Measurements from ENCODE around the gene LTBR.
"Not testable (repeated sequence)": the region's sequence is repeated elsewhere in the genome, so short reads cannot be mapped to it uniquely, and the experiment has no call there.

LTBR gene

DNA sequence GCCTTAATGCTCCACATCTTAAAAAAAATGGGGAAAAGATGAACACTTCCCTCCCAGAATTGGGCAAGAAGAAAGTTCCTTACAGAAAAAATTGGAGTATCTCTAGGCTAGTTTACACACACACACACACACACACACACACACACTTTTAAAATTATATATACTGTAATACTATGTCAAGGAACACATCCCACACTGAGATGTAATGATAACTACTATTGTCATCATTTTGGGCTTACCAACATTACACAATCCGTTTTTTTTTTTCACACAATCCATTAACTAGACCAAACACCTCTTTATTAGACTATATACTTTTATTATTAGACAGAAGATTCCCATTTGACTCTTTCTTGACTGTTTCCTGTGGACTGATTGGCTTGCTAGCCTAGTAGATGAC lies 2.5 kb downstream of the LTBR start:
- no peak for DNase-seq

DNA sequence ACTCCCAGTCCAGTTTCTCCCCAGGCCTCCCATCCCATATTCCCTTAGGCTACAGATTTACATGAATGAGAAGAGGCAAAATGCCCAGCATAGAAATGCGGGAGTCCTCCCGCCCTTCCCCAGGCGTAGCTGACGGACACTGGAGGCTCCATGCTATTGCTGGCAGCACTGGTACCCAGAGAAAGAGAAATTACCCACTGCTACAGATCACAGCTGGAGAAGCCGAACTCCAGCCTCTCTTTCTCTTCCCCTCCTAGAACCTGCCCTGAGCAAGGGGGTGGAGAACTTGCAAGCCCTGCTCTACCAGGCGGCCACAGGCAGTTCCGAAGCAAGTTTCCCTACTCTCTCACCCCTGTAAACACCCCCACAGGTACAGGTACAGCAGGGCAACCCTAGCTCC lies 3.6 kb downstream of the LTBR start:
- DNase-seq, result no peak

DNA sequence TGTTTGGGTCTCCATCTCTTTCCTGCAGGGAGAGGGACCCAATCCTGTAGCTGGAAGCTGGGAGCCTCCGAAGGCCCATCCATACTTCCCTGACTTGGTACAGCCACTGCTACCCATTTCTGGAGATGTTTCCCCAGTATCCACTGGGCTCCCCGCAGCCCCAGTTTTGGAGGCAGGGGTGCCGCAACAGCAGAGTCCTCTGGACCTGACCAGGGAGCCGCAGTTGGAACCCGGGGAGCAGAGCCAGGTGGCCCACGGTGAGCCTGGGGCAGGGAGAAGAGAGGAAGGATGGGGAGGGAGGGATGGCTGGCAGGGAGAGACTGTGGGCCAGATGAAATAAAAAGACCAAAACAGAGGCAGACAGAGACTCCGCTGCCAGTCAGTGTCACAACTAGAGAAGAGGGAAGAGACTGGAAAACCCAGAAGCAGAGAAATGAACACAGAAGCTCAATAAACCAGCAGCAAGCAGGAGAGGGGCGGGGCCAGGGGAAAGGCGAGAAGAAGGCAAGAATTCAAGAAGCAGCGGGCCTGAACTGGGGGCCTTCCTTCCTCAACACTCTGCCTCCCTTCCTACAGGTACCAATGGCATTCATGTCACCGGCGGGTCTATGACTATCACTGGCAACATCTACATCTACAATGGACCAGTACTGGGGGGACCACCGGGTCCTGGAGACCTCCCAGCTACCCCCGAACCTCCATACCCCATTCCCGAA lies 6.3 kb downstream of the LTBR start:
- no peak for DNase-seq

DNA sequence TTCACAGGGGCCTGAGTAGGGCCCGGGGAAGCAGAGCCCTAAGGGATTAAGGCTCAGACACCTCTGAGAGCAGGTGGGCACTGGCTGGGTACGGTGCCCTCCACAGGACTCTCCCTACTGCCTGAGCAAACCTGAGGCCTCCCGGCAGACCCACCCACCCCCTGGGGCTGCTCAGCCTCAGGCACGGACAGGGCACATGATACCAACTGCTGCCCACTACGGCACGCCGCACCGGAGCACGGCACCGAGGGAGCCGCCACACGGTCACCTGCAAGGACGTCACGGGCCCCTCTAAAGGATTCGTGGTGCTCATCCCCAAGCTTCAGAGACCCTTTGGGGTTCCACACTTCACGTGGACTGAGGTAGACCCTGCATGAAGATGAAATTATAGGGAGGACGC lies 7.1 kb downstream of the LTBR start:
- DNase-seq, result no peak

DNA sequence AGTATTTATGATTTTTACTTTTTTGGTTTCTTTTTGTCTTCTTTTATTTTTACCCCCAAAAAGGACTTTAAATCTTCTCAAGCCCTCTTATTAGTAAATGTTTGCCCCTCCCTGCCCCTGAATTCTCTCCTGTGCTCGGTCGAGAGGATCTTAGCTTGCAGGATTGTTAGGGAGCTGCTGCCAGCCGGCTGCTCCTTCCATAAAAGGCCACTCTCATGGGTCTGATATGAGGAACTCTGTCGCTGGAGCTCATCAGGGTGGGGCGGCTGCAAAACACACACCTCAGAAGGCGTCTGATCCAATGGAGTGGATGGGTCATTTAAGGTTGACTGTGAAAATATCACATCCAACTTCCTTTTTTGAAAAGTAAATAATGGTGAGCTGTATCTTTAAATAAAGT lies 8.5 kb downstream of the LTBR start:
- DNase-seq, result no peak

DNA sequence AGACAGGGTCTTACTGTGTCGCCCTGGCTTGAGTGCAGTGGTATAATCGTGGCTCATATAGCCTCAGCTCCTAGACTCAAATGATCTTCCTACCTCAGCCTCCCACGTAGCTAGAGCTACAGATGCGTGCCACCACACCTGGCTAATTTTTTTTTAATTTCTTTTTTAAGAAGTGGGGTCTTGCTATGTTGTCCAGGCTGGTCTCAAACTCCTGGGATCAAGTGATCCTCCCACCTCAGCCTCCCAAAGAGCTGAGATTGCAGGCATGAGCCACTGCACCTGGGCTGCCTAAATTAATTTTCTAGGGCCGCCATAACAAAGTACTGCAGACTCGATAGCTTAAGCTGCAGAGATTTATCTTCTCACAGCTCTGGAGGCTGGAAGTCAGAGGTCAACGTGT lies 9.1 kb downstream of the LTBR start:
- no peak for DNase-seq

DNA sequence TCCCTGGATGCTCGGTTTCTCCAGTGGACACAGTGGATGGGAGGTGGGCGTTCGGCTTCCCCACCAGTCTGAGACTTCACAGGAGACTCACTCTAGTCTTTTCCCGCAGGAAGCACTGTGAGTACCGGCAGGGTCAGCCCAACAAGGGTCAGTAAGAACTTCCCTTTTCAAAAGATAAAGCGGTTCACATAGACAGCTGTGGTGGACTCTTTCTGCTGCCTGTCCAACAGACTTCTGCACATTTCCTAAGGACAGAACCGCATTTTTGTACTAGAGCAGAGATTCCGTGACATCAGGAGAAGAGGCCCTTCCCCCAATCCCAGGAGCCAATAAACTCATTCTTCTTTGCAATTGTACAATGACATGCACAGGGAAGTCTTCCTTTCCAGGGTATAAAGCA lies 10.4 kb downstream of the LTBR start:
- no peak for DNase-seq

DNA sequence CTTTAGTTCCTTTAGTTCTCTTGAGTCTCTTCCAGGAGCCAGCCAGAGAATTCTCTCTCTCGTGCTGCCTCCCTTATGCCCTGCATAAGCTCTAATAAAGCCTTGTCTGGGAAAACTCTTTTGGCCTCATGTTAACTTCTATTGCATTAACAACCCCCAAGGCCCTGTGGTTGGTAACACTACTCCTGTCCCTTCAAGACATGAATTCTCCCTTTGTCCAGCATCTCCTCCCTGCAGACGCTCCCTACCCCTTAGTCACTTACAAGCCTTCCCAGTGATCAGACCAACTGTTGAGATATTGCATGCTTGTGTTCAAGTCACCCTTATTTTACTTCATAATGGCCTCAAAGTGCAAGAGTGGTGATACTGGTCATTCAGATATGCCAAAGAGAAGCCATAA lies 12.1 kb downstream of the LTBR start:
- DNase-seq, result no peak

DNA sequence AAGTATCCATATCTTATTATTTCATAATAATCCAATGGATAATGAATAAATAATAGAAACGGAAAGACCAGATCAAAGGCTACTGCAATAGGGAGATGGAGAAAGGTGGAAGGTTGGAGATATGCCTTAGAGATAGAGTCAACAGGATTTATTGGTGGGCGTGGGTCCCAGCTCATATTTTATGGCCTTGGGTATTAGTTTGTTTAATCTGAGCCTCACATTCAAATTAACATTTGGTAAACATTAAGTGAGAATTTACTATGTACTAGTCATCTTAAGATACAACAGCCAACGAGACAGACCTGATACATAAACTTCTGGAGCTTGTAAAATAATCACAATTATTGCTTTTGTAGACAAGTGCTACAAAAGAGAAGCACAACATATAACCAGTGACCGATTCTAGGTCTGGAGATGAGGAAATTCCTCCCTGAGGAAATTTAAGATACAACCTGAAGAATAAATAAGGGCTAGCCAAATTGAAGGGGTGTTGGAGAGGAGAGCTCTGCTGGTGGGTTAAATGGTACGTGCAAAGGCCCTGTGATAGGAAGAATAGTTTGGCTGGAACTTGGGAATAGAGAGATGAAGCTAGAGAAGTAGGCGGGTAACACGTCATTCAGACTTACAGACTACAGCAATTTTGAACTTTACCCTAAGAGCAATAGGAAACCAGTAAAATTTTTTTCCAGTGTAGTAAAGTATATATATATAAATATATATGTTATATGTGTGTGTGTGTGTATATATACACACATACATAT lies 16.1 kb downstream of the LTBR start:
- no peak for DNase-seq

DNA sequence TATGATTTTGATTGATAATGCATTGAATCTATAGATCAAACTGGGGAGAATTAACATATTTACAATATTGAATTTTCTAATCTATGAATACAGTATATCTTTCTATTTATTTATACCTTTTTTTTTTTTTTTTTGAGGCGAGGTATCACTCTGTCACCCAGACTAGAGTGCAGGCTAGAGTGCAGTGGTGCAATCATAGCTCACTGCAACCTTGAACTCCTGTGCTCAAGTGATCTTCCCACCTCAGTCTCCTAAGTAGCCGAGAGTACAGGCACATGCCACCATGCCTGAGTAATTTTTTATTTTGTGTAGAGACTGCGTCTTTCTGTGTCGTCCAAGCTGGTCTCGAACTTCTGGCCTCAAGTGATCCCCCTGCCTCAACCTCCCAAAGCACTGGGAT lies 20.4 kb downstream of the LTBR start:
- DNase-seq, result no peak

DNA sequence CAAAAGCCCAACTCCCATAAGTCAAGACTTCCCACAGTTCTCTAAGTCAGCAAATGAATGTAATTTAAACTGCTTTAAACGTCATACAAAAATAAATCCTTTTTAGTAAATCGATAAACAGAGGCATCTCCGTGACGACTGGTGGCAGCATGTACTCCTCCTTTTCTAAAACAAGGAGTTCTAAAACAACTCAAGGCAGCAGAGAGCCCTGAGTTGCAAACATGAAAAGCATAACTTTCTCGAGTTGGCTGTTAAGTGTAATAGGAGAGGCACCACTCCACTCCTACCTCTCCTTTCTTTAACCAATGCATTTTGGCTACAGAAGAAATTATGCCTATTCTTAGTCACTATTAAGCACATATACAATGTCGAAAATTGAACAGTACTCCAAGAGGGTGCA lies 22.0 kb downstream of the LTBR start:
- no peak for DNase-seq

DNA sequence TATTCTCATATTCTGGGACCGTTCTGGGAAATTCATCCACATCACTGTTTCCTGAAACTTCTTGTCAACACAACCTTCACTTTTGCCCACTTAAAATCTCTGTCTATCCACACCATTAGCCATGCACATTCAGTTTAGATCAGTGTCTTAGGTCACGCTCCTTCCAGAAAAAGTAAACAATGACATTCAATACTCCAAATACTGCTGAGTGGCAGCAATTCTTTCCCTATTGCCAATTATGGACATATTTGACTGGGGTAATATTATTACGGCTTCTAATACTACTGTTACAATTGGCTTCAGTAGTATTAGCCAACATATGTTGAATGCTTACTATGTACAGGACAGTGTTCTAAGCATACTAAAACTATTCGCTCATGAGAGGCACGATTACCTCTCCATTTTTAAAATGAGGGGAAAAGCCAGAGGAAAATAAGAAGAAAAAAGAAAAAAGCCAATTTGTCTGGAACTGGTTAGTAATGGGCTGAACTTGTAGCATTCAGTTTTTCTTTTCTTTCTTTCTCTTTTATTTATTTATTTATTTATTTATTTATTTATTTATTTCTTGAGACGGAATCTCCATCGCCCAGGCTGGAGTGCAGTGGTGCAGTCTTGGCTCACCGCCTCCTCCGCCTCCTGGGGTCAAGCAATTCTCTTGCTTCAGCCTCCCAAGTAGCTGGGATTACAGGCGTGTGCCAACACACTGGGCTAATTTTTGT lies 23.4 kb downstream of the LTBR start:
- no peak for DNase-seq

DNA sequence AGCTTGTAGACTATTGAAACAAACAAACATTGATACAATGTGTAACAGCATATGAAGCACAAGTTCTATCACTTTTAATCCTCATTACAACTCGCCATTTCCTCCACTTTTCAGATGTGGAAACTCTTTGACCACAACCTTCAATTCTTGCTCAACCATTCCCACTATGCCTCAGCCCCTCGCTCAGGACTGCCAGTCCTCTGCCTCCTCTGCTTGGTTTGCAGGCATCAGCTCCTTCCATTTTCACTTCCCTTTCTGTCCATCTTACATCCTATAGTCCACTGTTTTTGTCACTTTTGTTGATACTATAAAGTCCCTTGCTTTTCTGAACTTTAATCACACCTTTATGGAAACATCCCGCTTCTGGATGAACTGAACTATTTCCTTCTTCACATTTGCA lies 32.6 kb downstream of the LTBR start:
- DNase-seq, result no peak

DNA sequence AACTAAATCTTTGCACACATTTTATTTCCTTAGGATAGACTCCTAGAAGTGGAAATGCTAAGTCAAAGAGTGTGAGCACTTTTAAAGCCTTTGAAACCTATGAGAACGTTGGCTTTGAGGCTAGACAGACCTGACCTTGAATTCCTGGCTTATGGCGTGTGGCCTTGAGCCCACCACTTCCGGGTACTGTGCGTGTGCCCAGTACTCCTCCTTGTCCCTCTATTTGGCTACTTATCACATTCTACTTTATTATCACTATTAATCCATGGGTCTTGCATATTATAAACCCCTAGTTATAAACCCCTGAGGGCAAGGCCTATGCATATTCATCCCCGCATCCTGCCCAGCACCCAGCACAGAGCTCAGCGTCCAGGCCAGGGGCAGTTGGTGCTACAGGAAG lies 34.8 kb downstream of the LTBR start:
- DNase-seq, result no peak

DNA sequence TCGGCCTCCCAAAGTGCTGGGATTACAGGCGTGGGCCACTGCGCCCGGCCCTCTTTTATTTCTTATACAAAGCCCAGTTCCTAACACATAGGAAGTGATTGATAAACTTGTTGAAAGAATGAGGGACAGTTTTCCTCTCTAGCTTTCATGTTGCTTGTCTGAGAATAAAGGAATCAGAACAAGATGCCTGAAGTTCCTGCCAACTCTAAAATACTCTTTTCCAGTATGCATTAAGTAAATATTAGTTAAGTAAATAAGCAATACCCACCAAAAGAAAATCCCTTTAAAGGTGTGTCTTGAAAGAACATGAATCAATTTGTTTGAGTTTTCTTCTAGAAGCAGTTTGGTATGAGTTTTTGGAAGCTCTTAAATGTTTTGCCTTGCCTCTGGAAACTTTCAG lies 36.4 kb downstream of the LTBR start:
- DNase-seq, result no peak

DNA sequence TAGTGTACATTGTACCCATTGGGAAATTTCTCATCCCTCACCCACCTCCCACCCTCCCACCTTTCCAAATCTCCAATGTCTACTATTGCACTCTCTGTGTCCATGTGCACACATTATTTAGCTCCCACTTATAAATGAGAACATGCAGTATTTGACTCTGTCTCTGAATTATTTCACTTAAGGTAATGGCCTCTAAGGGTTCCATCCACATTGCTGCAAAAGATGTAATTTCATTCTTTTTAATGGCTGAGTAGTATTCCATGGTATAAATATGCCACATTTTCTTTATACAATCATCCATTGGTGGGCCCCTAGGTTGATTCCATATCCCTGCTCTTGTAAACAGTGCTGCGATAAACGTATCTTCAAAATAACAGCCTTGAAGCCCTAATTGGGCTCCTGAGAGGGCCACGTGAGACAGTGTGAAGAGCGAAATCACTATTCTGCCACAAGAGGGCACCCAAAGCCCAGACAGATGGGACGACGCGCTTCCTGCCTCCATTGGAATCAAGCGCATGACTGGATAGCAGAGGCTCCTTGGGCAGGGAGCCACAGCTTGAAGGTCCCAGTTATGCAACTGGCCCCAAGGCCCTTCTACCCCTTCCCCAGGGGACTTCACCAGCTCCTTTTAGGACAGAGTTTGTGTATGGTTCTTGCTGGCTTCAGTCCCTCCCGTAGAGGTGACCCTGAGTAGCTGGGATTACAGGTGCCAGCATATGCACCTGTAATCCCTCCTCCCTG lies 39.5 kb downstream of the LTBR start:
- DNase-seq, result peak; percentile 95

DNA sequence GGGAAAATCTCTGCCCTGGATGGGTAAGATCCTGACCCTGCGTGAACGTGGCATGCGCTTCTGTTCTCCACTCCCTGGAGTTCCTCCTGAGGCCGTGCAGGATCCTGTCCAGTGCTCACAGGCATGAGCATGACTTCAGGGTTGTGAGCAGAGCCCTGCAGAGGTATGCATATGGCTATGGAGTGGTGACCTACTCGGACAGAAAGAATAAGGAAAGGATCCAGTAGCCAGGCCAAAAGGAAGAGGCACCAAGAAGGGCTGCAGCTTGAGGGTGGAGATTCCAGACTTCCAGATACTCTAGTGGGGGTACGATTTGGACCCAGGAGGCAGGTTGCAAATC lies 40.0 kb downstream of the LTBR start:
- no peak for DNase-seq

DNA sequence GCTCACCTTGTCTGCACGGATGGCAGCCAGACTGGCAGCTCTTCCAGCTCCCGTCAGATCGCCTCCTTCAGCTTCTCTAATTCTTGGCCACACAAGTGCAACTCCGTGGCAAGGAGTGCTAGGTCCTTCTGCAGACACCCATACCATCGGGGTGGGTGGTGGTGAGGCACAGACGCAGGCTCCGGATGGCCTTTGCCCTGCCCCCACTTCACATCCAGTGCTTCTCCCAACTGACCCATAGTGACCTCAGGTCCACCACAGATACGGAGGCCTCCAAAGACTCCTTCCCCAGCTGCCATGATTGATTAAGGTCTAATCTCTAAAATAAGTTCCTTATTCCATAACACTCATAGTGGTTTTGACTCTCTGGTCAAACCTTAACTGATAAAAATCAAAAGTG lies 40.9 kb downstream of the LTBR start:
- DNase-seq, result no peak

DNA sequence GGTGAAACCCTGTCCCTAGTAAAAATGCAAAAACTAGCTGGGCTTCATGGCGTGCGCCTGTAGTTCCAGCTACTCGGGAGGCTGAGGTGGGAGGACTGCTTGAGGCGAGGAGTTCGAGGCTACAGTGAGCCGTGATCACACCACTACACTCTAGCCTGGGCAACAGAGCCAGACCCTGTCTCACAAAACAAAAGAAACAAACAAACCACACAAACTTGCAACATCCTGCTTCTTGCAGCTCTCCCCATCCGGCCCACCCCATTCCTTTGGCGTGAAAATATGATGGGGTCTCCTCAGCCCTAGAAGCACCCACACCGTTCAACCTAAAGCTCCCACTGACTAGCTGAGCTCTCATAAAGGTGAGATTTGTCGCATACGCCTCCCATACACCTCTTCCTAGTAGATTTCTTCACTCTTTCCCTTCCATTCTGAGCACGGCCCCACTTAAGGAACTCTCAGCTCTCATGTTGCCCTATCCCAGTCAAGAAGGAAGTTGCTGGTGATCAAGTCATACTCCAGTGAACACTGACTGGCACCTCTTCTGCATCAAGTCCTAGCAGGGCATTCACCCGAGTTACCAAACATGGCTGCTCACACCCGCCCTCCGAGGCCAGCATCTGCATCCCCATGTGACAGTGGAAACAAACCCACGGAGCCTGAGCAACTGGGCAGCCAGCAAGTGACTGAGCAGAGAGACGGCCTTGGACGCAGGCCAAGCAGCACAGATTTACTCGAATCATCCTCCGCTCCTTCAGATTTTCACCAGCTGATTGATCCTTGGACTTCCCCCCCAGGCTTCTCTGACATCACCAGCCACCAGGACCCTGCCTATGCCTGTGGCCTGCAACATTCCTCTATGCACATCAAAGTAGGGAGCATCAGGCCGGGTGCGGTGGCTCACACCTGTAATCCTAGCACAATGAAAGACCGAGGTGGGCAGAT lies 41.9 kb downstream of the LTBR start:
- no peak for DNase-seq

DNA sequence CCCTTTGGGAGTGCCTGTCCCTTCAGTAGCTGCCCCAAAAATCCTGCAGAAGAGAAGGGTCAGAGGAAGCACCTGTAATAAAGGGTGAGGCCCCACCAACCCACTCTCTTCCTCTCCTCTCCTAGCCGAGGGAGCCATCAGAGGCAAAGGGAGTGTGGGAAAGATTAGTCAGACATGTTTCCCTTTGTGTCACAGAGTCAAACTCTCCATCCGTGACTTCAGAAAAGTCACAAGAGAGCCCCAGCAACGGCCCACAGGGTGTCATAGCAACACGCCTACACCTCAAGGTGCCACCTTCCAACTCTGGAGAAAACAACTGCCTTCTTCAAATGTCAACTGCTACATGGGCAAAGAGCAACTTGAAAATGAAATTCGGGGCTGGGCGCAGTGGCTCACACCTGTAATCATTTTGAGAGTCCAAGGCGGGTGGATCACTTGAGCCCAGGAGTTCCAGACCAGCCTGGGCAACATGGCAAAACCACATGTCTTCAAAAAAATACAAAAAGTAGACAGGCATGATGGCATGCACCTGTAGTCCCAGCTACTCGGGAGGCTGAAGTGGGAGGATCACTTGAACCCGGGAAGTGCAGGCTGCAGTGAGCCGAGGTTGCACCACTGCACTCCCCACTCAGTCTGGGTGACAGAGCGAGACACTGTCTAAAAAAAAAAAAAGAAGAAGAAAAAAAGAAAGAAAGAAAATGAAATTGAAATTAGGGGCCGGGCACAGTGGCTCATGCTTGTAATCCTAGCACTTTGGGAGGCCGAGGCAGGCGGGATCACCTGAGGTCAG lies 43.1 kb downstream of the LTBR start:
- no peak for DNase-seq

DNA sequence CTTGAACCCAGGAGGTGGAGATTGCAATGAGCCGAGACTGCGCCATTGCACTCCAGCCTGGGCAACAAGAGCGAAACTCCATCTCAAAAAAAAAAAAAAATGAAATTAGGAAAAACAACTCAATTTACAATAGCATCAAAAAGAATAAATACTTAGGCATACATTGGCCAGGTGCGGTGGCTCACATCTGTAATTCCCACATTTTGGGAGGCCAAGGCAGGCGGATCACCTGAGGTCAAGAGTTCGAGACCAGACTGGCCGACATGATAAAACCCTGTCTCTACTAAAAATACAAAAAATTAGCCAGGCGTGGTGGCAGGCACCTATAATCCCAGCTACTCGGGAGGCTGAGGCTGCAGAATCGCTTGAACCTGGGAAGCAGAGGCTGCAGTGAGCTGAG lies 43.8 kb downstream of the LTBR start:
- not testable (repeated sequence) for DNase-seq

DNA sequence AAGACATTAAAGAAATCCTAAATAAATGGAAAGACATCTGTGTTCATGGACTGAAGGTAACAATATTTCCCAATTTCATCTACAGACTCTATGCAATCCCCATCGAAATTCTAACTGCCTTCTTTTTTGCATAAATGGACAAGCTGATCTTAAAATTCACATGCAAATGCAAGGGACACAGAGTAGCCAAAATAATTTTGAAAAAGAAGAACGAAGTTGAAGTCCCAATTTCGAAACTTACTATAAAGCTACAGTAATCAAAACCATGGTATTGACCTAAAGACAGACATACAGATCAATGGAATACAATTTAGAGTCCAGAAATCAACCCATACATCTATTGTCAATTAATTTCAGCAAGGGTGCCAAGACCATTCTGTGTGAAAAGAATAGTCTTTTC lies 44.4 kb downstream of the LTBR start:
- no peak for DNase-seq
